ENCODE measurements around the gene AJUBA.

AJUBA gene

DNA sequence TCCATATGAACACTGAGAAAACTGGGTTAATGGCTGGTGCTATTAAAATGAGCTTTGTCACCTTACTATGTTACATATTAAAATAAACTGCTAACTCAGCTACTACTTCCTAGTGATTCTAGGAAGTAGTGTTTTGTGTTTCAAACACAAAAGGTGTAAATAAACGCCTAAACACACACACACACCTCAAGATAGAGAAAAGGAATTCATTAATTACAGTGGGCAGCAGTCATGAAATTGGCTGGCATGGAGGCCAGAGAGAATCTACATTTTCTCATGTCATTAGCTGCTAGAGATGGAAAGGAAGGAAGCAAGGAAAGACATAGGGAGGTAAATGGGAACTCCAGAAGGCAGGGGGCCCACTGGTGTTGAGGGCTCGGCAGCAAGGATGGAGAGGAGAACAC lies 52.4 kb downstream of the AJUBA start:
- DNase-seq = no peak

DNA sequence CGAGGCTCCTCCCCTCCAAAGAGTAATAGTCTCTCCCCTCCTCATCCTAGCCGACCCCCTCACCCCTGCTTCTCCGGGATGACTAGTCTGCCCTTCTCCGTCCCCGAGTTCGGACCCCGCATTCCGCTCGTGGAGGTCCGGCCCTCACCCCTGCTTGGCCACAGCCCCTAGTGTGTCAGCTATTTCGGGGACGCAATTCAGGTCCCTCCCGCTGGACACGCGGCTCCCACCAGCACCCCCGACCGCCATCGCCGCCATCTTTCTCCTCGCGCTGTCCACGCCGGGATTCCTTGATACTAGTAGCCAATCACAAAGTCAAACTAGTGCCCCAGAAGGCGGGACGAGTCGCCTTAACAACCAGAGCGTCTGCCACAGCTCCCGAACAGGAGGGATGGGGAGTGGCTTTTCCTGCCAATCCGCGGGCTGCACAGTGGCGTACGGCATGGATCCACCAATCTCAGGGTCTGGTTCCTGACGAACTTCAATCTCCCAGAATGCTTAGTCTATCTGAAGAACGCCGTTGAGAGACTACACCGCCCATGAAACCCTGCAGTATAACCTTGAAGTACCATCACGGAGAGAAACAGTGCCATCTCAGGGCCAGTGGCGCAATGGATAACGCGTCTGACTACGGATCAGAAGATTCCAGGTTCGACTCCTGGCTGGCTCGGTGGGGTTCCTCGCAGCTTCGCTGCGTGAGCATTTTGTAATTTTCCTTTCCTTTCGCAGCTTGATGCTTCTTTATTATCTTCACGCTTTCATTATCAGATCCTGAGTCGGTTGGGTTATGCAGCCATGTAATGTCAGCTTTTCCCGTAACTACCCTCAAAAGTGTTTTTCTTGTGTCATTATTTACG lies 53.0 kb downstream of the AJUBA start, which contains the start of gene PRMT5:
Gene PRMT5 (minus strand): TSS at position 273 of the 857 bp plus-strand sequence. CDS start 15 bp downstream, at position 258.
- DNase-seq = peak; percentile 97 to 100

DNA sequence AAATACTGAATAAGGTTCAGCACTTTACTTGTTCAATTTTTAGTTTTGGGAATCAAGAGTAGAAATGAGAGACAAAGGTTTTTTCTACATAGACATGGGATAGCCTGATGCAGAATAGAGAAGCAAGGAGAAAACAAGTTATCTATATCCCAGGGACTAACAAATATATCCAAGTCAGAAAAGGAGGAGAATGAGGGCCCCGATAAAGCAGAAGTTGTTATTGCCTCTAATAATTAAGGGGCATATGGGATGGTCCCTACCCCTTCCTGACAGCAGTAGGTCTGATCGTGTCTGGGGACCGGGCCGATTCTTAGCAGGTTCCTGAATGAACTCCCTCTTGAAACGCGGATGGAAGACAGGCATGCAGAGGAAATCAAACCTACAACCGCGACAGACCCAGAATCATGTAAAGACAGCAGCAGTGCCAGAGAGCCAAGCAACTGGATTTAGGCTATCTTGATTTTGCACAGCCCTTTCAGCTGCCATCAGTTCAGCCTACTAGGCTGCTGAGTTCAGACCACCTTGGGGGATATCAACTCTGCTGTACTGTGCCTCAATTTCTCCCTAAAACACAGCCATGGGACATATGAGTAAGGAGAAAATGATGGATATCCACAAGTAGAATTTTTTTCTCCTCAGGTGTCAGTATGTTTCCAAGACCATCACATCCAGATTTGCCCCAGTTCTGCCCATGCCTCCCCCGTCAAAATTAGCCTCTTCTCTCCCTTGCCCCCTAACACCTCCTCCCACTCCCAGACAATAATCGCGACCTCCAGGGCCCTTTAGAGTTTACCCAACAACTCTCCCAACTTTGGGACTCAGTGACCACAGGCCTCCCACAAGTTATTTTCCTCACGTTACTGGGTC lies 53.9 kb downstream of the AJUBA start:
- DNase-seq = no peak

DNA sequence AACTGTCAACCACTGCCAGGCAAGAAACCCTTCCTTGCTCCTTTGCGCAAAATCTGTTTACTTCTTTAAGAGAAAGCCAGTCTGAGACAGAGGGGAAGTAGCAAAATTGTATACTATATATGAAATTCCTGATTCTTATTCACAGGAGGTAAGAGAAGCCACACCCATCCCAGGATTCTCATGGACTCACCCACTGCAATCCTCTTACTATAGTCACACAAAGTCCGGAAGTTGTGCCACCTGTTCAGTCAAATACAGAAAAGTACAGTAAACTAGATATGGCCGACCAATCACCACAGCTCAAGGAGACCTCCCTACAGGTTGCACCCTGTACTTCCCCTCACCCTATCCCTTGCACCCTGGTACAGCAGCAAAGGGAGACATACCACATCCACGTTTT lies 56.0 kb downstream of the AJUBA start:
- peak; percentile 43 to 75 for DNase-seq

DNA sequence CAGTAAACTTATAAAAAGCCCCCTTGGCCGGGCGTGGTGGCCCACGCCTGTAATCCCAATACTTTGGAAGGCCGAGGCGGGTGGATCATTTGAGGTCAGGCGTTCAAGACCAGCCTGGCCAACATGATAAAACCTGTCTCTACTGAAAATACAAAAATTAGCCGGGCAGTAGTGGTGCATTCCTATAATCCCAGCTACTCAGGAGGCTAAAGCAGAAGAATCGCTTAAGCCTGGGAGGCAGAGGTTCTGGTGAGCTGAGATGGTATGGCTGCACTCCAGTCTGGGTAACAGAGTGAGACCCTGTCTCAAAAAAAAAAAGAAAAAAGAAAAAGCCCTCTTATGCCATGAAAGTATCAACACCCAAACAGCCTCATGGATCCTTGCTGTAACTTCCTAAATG lies 56.8 kb downstream of the AJUBA start:
- DNase-seq = no peak

DNA sequence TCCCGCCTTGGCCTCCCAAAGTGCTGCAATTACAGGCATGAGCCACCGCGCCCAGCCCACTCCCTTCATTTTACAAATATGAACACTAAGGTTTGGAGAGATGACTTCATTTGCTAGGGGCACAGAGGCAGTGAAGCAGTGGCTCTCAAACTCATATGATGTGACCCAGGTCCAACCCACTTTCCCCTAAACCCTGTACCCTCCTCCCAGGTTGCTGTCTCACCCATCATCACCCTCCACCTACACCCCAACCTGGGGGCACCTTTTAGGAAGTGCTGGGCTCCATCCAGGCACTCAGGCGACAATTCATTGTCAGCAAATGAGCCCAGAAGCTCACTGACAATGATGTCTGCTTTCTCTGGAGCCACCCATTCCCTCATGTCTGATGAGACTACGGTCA lies 58.6 kb downstream of the AJUBA start:
- no peak for DNase-seq

DNA sequence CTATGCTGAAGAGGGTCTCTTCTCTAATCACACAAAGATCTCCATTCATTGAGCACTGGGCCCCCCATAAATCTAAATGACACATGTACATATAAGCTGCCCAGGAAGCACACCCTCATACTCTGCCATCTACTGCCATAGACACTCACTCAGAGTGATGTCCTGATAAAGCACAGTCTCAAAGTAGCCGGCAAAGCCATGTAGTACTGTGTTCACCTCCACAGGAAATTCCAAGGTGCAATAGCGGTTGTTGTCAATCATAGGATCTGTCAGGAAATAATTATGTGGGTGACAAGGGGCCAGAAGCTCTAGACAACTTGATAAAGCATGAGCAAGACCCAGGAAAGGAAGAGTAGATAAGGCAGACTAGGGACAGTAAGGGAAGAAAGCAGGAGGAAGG lies 60.1 kb downstream of the AJUBA start:
- DNase-seq = no peak
